GM21515 (cell line): ENCODE results near the gene DRD4.
"Not testable (repeated sequence)": the region's sequence is repeated elsewhere in the genome, so short reads cannot be mapped to it uniquely, and the experiment has no call there.

Source experiments
- ATAC-seq: cut with Tn5 transposase; IDR thresholded peaks from one replicate; pipeline ENCODE4 v1.9.1; 2021; ENCODE audit not compliant: unreplicated experiment

DRD4 gene

GRCh38 chr11:665704-666281 lies 28.7 kb downstream of the DRD4 start:
- no peak for ATAC-seq

GRCh38 chr11:673866-674265 lies 36.8 kb downstream of the DRD4 start:
- no peak for ATAC-seq

GRCh38 chr11:674406-674805 lies 37.3 kb downstream of the DRD4 start:
- no peak for ATAC-seq

GRCh38 chr11:678297-678696 lies 41.2 kb downstream of the DRD4 start:
- ATAC-seq: no peak

GRCh38 chr11:679271-680207 lies 42.5 kb downstream of the DRD4 start:
- ATAC-seq: no peak

- no peak for ATAC-seq
These were observed 43.4 kb downstream of the DRD4 start for GRCh38 chr11:680476-680875.

GRCh38 chr11:680970-681369 lies 43.9 kb downstream of the DRD4 start:
- ATAC-seq: no peak

- no peak for ATAC-seq
These were observed 49.6 kb downstream of the DRD4 start for GRCh38 chr11:686451-687243.

- no peak for ATAC-seq
These were observed 50.7 kb downstream of the DRD4 start for GRCh38 chr11:687751-688150.

- ATAC-seq: no peak
These were observed 51.6 kb downstream of the DRD4 start for GRCh38 chr11:688681-689080.

- no peak for ATAC-seq
These were observed 52.6 kb downstream of the DRD4 start for GRCh38 chr11:689625-690024.

- ATAC-seq: not testable (repeated sequence)
These were observed 53.2 kb downstream of the DRD4 start for GRCh38 chr11:690244-690643.
